ENCODE measurements around the gene KIAA0930.
"Not testable (repeated sequence)": the region's sequence is repeated elsewhere in the genome, so short reads cannot be mapped to it uniquely, and the experiment has no call there.

GRCh38 chr22:45257941-45258340 lies 17.2 kb upstream of the KIAA0930 start:
- not testable (repeated sequence) for TF ChIP-seq CTCF (IDR thresholded peaks at IDR 0.05; ENCODE audit: insufficient read depth, low read length, poor library complexity, severe bottlenecking); EZH2phosphoT487 (conservative IDR thresholded peaks at IDR 0.05; ENCODE audit: low read length)
